ENCODE measurements around the gene GLE1.
"Not testable (repeated sequence)": the region's sequence is repeated elsewhere in the genome, so short reads cannot be mapped to it uniquely, and the experiment has no call there.

The GLE1 gene

DNA sequence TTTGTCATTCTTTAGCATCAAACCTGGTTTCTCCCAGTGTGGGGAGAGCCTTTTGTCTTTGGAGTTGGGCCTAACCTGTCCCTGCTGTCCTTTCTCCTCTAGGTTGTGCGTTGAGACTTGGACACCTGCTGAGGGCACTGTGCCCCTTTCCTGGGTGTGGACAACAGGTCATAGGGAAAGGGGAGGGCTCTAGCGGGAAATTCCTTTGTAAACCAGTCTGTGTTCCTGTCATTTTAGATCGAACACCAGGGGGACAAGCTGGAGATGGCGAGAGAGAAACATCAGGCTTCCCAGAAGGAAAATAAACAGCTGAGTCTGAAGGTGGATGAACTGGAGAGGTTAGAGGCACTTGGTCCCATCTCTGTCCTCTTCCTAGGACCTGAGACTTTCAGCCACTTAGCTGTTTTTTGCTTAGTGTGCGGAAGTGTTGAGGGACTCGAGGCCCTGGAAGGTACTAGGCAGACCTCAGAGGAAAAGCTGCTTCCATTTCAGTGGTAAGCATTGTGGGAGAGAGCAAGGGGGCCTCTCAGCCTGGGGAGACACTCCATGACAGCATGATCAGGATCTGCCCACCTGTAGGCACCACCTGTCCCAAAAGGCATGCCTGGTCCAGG lies 8.6 kb upstream of the GLE1 start:
- H3K4me3 ChIP-seq (ENCODE audit: low read length): no peak overlapping the region
- TF ChIP-seq, protein P1, sequence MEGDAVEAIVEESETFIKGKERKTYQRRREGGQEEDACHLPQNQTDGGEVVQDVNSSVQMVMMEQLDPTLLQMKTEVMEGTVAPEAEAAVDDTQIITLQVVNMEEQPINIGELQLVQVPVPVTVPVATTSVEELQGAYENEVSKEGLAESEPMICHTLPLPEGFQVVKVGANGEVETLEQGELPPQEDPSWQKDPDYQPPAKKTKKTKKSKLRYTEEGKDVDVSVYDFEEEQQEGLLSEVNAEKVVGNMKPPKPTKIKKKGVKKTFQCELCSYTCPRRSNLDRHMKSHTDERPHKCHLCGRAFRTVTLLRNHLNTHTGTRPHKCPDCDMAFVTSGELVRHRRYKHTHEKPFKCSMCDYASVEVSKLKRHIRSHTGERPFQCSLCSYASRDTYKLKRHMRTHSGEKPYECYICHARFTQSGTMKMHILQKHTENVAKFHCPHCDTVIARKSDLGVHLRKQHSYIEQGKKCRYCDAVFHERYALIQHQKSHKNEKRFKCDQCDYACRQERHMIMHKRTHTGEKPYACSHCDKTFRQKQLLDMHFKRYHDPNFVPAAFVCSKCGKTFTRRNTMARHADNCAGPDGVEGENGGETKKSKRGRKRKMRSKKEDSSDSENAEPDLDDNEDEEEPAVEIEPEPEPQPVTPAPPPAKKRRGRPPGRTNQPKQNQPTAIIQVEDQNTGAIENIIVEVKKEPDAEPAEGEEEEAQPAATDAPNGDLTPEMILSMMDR (conservative IDR thresholded peaks at IDR 0.05; ENCODE audit: low read depth, low read length): no peak
- no peak for DNase-seq (ENCODE audit: low read depth)

GRCh38 chr9:128497824-128498610 lies 6.5 kb upstream of the GLE1 start:
- DNase-seq (ENCODE audit: low read depth): no peak
- TF ChIP-seq, protein P1 (conservative IDR thresholded peaks at IDR 0.05; ENCODE audit: low read depth, low read length): no peak
- H3K4me3 ChIP-seq (ENCODE audit: low read length): no peak overlapping the region

DNA sequence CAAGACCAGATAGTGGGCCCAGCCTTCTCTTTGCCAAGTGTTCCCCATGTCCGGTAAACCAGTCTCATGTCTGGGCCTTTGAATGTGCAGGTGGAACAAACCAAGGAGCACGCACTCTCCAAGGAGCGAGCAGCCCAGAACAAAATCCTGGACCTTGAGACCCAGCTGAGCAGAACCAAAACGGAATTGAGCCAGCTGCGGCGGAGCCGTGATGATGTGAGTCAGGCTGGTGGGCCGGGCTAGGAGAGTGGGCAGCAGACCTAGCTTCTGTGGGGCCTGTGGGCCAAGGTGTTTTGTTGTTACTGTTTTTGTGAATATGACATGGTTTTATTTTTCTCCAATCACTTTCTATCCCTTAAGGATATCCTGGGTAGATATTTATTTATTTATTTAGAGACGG lies 5.6 kb upstream of the GLE1 start:
- no peak for DNase-seq (ENCODE audit: low read depth)
- TF ChIP-seq, protein P1 (conservative IDR thresholded peaks at IDR 0.05; ENCODE audit: low read depth, low read length): no peak
- no peak overlapping the region for H3K4me3 ChIP-seq (ENCODE audit: low read length)

DNA sequence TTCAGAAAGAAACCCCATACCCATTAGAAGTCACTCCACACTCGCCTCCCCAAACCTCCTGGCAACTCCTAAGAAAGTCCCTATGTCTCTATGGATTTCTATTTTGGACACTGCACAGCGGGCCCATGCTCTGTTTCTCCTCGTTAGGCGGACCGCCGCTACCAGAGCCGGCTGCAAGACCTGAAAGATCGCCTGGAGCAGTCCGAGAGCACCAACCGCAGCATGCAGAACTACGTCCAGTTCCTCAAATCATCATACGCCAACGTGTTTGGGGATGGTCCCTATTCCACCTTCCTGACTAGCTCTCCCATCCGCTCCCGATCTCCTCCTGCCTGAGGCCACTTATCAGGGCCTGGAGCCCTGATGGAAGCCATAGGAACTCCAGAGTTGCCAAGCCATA lies 4.6 kb upstream of the GLE1 start:
- TF ChIP-seq, protein P1 (conservative IDR thresholded peaks at IDR 0.05; ENCODE audit: low read depth, low read length): no peak
- DNase-seq (ENCODE audit: low read depth): no peak
- no peak overlapping the region for H3K4me3 ChIP-seq (ENCODE audit: low read length)

DNA sequence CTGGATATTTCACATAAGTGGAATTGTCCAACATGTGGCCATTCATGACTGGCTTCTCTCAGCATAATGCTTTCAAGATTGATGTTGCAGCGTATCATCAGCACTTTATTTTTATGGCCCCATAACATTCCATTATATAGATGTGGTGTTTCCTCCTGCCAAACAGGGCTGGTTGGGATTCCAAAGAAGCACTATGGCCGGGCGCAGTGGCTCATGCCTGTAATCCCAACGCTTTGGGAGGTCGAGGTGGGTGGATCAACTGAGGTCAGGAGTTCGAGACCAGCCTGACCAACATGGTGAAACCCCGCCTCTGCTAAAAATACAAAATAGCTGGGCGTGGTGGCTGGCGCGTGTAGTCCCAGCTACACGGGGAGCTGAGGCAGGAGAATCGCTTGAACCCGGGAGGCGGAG lies 1.1 kb upstream of the GLE1 start:
- DNase-seq (ENCODE audit: low read depth); H3K4me3 ChIP-seq (ENCODE audit: low read length): not testable (repeated sequence)

DNA sequence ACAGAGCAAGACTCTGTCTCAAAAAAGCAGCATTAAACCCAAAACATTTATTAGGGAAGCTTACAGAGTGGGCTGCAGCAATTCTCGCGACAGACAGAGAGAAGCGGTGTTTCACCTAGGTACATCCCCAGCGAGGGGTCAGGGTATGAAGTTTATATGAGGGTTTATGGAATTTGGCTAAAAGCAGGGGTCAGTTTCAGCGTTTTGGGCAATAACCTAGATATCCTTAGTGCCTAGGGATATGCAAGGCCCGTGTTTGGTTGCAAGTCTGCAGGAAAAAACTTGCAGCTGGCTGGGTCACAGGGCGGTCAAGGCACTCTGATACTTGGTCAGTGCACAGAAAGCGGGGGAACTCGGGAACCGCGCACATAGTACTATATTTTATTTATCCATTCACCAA lies 649 bp upstream of the GLE1 start:
- TF ChIP-seq, protein P1 (conservative IDR thresholded peaks at IDR 0.05; ENCODE audit: low read depth, low read length): no peak
- peak overlapping the region; percentile 96 for H3K4me3 ChIP-seq (ENCODE audit: low read length)
- no peak for DNase-seq (ENCODE audit: low read depth)

DNA sequence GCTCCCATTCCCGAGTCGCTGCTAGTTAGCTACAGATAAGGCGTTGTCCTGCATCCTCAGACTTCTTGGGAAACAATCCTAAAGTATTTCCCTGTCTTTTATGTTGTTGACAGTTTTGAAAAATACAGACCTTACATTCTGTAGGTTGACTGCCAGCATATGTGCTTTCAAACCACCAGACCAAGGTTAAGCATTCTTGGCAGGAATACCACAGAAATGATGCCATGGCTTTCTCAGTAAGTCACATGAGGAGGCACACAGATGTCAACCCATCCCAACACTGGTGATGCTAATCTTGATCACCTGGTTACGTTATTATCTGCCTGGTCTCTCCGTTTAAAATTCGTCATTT lies 871 bp downstream of the GLE1 start:
- DNase-seq (ENCODE audit: low read depth): peak; percentile 15
- TF ChIP-seq, protein P1 (conservative IDR thresholded peaks at IDR 0.05; ENCODE audit: low read depth, low read length): no peak
- H3K4me3 ChIP-seq (ENCODE audit: low read length): peak overlapping the region; percentile 96

GRCh38 chr9:128505906-128506305 lies 1.4 kb downstream of the GLE1 start:
- H3K4me3 ChIP-seq (ENCODE audit: low read length): peak overlapping the region; percentile 96
- not testable (repeated sequence) for DNase-seq (ENCODE audit: low read depth)
